GM18870 (cell line): Measurements from ENCODE around the gene OLFM2.
"Not testable (repeated sequence)": the region's sequence is repeated elsewhere in the genome, so short reads cannot be mapped to it uniquely, and the experiment has no call there.

Source experiments
- ATAC-seq: cut with Tn5 transposase; IDR thresholded peaks from one replicate; pipeline ENCODE4 v1.9.1; 2021; ENCODE audit warnings: moderate library complexity; ENCODE audit not compliant: unreplicated experiment

OLFM2 gene

DNA sequence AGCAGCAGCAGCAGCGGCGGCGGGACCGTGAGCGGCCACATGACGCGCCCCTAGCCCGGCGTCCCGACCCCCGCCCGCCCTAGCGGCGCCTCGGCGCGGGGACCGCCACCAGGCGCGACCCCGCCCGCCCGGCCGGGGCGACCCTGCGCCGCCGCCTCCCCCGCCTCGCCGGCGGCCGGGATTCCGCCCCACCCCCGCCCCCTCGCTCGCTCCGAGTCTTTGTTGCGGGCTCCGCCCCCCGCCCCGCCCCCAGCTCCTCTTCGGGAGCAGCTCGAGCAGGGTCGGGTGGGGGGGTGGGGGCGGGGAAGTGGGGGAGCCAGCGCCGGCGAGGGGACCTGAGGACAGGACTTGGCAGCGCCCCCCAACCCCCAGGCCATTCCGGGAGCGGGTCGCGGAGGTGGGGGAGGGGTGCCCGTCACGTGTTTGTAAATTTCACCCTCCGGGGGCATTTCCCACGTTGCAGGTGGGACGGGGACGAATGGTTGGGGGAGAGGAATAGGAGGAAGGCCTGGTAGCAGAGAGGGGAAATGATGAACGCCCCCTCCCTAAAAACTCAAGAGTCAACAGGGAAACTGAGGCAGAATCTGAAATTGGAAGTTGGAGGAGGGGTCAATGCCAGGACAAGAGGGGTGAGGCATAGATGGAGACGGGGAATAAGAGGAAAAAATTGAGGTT, at the start of gene OLFM2:
OLFM2 (minus strand) TSS at position 190 of the 675 bp plus-strand sequence; CDS start at position 41, 149 bp downstream.
- no peak for ATAC-seq

DNA sequence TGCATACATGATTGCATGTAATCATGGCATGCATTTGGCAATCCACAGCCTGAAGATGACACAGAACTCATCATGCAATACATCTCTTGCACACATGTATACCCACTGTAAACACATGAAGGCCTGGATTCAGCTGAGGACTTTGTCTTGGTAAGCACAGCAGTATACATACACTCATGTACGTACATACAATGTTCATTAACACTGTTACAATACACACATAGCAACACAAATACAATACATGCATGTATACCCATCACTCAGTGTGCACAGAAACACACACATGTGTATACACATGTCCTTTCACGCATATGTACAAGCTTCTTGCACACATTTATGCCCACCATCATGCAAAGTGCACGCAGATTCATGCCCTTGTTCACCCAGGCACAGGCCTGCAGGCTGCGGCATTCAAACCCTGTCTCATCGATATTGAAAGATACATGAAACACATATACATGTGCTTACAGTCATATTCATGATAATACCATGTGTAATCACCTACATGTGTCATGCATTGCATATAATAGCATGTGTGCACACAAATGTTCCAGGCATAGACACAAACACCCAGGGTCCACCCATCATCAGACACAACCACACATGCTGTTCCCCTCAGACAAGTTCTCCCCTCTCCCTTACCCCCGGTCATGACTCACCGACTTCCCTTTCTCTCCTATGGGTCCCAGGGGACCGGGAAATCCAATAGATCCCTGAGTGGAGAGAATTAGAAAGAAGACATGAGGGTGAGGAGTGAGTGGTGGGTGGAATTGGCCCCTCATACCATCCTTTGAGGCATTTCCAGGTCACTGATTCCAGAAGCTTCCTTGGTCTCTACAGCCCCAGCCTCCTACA, 45.3 kb upstream of the OLFM2 start:
- ATAC-seq = no peak

DNA sequence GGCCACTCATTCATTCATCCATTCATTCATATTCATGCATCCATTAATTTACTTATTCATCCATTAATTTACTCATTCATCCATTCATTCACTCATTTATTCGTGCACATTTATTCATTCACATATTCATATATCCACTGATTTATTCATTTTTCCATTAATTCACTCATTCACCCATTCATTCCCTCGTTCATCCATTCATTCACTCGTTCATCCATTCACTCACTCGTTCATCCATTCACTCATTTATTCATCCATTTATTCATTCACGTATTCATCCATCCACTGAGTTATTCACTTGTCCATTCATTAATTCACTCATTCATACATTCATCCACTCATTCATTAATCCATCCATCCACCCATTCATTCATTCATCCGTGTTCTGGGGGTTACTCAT, 35.8 kb upstream of the OLFM2 start:
- ATAC-seq = no peak

DNA sequence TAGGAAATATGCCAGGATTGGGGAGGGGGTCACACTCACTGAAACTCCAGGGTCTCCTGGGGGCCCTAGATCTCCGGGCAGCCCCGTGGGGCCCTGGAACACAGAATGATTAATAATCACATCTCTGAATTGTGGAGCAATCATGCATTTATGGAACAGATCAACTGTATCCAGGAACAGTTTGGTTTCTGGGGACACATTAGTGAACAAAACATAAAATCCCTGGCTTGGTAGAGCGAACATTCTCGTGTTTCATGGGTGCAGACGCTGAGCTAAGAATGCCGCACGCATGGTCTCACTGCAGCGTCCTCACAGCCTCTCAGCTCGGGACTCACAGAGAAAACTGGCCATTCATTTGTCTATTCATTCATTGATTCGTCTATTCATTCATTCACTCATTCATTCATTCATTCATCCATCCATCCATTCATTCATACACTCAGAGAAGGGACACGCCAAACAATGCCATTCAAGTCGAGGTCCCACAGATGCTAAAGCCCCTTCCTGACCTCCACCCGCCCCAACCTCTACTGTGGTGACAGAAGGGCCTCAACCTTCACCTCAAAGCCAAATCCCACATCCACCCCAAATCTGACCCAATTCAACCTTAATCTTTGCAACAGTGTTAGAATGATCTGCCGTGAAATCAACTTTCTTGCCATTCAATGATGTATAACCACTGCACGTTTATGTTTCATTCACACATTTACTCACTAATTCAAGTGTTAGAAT, 35.0 kb upstream of the OLFM2 start:
- ATAC-seq = no peak

DNA sequence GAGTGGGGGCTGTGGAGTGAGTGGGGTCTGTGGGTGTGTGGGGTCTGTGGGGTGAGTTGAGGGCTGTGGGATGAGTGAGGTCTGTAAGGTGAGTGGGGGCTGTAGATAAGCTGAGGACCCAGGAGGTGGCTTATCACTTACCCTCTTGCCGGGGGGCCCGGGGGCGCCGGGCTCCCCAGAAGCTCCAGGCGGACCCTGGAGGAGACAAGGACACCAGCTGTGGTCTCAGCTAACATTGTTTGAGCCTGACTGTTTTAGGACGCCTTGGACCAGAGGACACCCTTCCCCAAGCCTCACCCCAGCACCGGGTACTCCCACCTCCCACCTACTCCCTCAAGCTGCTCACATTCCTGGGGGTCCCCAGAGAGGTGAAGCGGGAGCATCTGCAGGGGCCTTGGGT, 34.2 kb upstream of the OLFM2 start:
- no peak for ATAC-seq

DNA sequence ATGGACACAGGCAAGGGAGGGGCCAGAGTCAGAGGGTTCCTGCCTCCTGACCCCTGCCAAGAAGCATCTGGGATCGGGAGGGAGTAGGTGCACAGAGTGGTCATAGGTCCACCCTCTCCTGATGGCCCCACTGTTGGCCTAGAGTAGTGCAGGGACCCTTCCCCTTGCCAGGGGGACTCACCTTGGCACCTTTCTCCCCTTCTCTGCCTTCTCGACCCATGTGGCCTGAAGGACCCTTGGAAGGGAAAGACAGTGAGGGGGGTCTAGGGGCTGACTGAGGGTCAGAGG, 33.3 kb upstream of the OLFM2 start:
- ATAC-seq = no peak

DNA sequence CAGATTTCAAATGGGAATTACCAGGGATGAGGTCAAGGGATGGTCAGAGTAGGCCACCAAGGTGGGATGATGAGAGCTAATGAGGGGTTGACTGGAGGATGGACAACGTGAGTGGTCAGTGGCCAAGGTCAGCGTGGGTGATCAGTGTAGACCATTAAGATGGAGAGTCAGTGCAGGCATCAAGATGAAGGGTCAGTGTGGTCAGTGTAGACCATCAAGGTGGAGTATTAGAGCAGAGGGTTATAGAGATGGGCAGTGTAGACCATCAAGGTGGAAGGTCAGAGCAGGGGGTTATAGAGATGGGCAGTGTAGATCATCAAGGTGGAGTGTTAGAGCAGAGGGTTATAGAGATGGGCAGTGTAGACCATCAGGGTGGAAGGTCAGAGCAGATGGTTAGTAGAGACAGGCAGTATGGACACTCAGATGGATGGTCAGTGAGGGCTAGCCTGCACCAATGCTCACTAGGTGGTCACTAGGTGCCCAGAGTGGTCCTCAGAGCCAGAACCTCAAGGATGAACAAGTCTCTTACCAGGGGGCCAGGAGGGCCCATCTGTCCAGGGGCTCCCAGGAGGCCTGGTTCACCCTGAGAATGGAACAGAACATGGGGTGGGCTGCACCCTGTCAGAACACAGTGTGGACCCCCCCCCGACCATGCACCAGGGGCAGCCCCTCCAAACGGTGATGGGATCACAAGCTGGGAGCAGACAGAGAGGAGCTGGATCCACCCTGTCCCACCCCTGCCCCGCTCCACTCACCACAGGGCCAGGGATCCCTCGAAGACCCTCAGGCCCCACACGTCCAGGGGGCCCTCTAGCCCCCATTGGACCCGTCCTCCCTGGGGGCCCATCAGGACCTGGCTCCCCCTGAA, 32.7 kb upstream of the OLFM2 start:
- ATAC-seq = no peak

DNA sequence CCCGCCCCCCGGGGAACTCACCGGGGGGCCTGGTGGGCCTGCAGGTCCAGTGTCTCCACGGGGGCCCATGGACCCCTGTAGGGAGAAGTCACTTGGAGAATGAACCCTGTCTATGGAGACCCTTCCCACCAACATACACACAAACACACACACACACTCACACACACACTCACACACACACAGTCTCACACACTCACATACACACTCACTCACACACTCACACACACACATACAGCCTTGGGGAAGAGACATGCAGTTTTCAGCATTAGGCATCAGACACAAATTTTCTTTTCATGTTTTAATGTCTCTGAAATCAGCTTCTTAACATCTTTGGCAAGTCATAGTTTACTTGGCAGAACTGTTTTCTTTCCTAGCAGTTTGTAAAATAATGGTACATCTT, 31.0 kb upstream of the OLFM2 start:
- ATAC-seq = no peak

DNA sequence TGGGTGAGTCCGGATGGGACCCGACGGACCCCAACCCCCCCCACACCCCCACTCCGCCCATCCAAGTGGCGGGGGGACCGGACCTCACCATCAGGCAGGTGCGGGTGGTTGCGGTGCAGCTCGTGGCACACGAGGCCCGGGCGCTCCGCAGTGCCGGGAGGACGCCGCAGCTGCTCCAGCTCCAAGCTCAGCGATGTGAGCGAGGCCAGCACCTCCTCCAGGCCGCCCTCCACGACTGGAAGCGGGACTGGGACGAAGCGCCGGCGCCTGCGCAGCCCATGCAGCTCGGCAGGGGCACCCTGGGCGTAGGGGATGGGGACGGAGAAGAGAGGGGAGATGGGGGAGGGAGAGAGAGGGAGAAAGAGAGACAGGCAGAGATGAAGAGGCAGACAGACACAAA, 30.1 kb upstream of the OLFM2 start:
- no peak for ATAC-seq

DNA sequence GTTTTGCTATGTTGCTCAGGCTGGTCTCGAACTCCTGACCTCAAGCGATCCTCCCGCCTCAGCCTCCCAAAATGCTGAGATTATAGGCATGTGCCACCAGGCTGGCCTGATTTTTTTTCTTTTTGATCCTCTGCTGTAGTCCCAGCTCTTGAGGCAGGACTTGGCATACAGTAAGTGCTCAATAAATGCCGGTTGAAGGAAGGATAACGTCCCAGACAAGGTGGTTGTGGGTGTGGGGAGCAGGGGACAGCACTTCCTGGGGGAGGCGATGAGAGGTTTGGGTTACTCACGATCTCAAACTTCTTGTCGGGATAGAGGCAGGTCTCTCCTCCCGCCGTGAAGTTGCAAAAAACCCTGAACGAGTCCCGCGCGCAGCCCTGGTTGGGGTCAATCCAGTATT, 29.7 kb upstream of the OLFM2 start:
- ATAC-seq = no peak

DNA sequence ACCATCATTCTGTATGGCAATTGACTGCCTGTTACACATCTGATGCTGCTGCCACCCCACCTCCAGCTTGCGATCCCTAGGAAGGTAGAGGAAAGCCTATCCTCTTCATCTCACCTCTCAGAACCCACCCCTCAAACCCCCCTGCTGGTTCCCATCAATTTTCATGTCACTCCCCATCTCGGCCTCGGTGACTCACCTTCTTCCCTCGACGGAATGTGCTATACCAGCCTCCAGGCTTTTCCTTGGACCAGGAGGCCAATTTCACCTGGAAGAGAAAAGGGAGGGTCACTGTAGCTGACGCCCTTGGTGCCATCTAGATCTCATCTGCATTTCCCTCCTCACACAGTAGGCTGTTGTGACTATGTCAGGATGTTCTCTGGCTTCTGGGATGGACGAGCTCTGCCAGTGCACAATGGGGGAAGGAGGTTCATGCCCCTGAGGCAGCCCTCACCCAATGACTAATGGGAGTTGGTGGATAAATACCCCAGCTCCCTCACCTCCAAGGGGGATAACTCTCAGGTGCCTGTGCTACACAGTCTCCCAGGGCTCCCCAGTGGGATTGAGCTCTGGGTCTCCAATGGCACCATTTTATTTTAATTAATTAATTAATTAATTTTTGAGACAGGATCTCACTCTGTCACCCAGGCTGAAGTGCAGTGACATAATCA, 26.4 kb upstream of the OLFM2 start:
- no peak for ATAC-seq

DNA sequence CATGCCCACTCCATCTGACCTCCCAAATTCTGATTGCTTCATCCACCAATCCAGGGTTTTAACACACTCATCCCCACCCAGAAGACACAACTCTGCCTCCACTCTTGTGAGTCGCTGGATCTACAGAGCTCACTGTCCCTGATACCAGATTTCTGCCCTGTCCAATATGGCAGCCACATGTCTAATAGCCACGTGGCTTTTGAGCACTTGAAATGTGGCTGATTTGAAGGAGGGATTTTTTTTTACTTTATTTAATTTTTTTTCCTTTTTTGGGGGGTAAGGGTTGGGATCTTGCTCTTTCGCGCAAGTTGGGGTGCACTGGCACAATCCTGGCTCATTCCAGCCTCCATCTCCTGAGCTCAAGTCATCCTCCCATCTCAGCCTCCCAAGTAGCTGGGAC, 24.8 kb upstream of the OLFM2 start:
- no peak for ATAC-seq

DNA sequence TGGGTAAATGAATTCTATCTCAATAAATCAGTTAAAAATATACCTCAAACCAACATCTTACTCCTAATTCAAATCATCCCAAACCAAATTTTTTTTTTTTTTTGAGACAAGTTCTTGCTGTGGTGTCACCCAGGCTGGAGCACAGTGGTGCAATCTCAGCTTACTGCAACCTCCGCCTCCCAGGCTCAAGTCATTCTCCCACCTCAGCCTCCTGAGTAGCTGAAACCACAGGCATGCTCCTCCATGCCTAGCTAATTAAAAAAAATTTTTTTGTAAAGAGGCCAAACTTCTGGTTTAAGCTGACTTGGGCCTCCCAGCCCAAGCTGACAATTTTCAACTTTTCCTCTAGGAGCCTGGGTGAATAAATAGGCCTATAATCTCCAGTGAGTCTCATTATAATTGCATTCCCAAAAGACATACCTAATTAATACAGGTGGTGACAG, 22.1 kb upstream of the OLFM2 start:
- no peak for ATAC-seq

DNA sequence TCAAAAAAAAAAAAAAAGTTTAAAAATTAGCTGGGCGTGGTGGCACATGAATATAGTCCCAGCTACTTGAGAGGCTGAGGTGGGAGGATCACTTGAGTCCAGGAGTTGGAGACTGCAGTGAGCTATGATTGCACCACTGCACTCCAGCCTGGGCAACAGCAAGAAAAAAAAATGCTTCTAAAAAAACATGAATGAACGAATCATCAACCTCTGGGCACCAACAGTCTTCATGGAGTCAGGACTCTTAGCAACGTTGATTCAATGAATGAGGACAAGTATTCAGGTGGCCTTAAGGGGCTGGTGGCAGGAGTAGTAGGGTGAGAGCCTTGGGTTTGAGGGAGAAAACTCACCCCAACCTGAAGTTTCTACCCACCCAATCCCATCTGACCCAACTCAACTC, 20.6 kb upstream of the OLFM2 start:
- ATAC-seq = no peak

DNA sequence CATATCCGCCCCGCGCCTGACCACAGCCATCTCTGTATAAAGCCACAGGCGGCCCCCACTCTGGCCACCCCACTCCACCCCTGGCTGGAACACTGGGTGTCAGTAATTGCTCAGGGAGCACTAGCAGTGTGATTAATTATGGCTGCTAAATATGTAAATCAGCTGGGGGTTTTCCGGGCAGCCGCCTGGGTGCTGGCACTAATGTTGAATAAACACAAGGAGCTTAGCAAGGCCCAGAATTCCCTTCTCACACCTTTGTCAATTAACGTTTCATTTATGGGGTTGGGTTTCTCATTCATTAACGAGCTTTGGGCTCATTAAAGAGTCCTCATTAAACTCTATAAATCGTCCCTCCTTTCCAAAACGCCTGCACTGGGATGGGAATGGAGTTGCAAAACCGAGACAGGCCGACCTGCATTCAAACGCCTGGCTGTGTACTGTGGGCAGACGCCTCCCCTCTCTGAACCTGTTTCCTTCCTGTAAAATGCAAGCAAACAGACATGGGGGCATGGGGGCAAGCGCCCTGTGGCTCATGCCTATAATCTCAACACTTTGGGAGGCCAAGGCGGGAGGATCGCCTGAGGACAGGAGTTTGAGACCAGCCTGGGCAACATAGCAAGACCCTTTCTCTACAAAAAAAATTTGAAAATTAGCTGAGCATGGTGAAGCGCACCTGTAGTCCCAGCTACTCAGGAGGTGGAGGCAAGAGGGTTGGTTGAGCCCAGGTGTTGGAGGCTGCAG, 17.7 kb upstream of the OLFM2 start:
- ATAC-seq = no peak

DNA sequence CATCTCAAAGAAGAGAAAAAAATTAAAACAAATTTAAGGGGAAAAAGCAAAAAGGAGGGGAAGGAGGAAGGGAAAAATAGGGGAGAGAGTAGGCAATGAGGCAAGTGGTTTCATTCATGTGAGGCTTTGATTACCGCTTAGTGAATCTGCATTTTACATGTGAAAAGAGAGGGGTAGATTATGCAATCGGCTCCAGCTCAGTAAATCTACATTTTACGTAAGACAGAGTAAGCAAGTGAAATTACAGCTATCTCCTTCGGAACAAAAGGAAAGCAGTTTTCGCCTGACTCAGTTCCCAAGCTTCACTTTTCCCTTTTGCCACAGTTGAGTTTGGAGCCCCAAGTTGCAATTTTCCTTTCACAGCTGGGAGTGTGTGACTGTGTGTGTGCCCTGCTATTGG, 16.0 kb upstream of the OLFM2 start:
- ATAC-seq = no peak

DNA sequence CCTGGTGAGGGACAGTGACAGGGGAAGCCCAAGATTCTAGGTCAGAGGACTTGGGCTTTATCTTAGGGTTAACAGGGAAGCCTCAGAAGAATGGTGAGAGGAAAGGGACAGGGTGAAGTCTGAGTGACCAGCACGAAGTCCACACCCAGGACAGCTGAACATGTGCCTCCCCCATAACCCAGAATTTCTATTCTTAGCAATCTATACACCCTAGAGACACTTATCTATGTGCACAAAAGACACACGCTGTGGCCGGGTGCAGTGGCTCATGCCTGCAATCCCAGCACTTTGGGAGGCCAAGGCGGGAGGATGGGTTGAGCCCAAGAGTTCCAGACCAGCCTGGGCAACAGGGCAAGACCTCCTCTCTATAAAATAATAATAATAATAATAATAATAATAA, 11.1 kb upstream of the OLFM2 start:
- ATAC-seq = no peak

DNA sequence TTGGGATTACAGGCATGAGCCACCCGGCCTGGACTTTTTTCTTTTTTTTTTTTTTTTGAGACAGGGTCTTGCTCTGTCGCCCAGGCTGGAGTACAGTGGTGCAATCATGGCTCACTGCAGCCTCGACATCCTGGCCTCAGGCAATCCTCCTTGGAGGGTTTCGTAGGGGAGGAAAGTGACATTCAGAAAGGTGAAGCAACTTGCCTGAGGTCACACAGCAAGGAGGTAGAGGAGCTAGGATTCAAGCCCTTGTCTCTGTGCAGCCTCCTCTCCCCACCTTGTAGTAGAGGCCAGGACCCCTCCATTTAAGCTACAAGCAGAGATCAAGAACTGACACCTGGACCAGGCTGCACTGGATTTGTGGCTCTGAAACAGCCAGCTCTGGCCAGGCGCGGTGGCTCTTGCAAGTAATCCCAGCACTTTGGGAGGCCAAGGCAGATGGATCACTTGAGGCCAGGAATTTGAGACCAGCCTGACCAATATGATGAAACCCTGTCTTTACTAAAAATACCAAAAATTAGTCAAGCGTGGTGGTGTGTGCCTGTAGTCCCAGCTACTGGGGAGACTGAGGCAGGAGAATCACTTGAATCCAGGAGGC, 10.3 kb upstream of the OLFM2 start:
- ATAC-seq = not testable (repeated sequence)

DNA sequence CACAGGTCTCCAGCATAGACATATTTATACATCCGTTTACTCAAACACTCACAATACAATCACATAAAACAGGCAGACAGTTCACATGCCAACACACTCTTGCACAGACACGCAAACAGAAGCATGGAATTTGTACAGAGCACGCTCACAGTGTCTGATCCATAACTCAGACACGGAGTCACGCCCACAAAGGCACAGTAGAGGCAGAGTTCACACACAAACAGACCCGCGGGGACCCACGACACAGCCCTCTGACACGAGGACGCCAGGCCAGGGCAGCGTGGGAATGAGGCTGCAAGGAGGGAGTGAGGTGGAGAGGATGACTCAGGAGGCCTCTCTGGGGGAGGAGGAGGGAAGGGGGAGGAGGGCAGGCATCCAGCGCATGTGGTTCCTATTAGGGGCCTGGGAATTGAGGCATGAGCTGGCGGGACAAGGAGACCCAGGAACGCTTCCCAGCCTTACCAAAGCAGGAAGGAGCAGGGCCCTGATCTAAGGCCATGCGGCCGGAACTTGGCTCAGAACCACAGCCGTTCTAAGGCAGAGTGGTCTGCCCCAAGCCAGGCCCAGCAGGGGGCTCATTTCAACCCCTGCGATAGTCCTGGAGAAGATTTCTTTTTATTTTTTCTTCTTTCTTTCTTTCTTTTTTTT, 9.1 kb upstream of the OLFM2 start:
- ATAC-seq = no peak
